WTC11 (cell line): ENCODE results near the gene NFAT5. TPM values are rescaled to one million over a fixed set of nuclear protein-coding genes. Genes with fewer than 3 reads are reported as not detected.

Source experiments
- ATAC-seq: fragments of 200-7000 bp; cut with Tn5 transposase; 2 replicates; pipeline ENCODE4 v1.10.0; 2021; ENCODE audit warnings: mild to moderate bottlenecking, moderate library complexity
- CTCF ChIA-PET: fragments of 300-600 bp; sonication (Branson Sonifier 250); formaldehyde crosslinking; loops from one replicate; lab custom pipeline; 2021; ENCODE audit warnings: antibody characterized with exemption; lab: Charles Lee
- POLR2A ChIA-PET: fragments of 350-600 bp; sonication (Branson Sonifier 250); formaldehyde crosslinking; loops from one replicate; lab custom pipeline; 2021; ENCODE audit warnings: antibody characterized with exemption; lab: Charles Lee
- DNase-seq: peaks from one replicate; pipeline ENCODE4 v3.0.0; 2021; ENCODE audit warnings: low spot score
- H3K27ac Mint-ChIP-seq: 2 replicates; pipeline ENCODE4 v1.8.0; 2021; ENCODE audit warnings: mixed read lengths
- H3K27me3 Mint-ChIP-seq: 2 replicates; pipeline ENCODE4 v1.8.0; 2021; ENCODE audit warnings: low read depth, mild to moderate bottlenecking, moderate library complexity, mixed read lengths
- H3K36me3 Mint-ChIP-seq: 2 replicates; pipeline ENCODE4 v1.8.0; 2021; ENCODE audit warnings: mixed read lengths
- H3K4me1 Mint-ChIP-seq: 2 replicates; pipeline ENCODE4 v1.8.0; 2022; ENCODE audit warnings: mixed read lengths
- H3K4me3 Mint-ChIP-seq: 2 replicates; pipeline ENCODE4 v1.8.0; 2021; ENCODE audit warnings: mild to moderate bottlenecking, moderate library complexity, mixed read lengths
- H3K9me3 Mint-ChIP-seq: 2 replicates; pipeline ENCODE4 v1.8.0; 2021; ENCODE audit warnings: mixed read lengths
- ATF1 ChIP-seq: sonication (generic); formaldehyde crosslinking; IDR thresholded peaks from 2 replicates; pipeline ENCODE4 v1.8.1; 2023; ENCODE audit warnings: mild to moderate bottlenecking, moderate library complexity, missing genetic modification reagents
- ATF3 ChIP-seq: sonication (generic); formaldehyde crosslinking; conservative IDR thresholded peaks from 2 replicates; pipeline ENCODE4 v1.8.1; 2022; ENCODE audit warnings: mild to moderate bottlenecking, missing genetic modification reagents
- CREB1 ChIP-seq: sonication (generic); formaldehyde crosslinking; IDR thresholded peaks from 2 replicates; pipeline ENCODE4 v1.8.0; 2023; ENCODE audit warnings: mild to moderate bottlenecking, missing genetic modification reagents
- CREM ChIP-seq: sonication (generic); formaldehyde crosslinking; IDR thresholded peaks from 2 replicates; pipeline ENCODE4 v1.8.1; 2022; ENCODE audit warnings: mild to moderate bottlenecking, missing genetic modification reagents, moderate library complexity
- E2F1 ChIP-seq: sonication (generic); formaldehyde crosslinking; IDR thresholded peaks from 2 replicates; pipeline ENCODE4 v1.8.0; 2022; ENCODE audit warnings: mild to moderate bottlenecking, missing genetic modification reagents
- ETV6 ChIP-seq: sonication (generic); formaldehyde crosslinking; IDR thresholded peaks from 2 replicates; pipeline ENCODE4 v1.8.1; 2022; ENCODE audit warnings: mild to moderate bottlenecking, missing genetic modification reagents
- FOXK1 ChIP-seq: sonication (generic); formaldehyde crosslinking; IDR thresholded peaks from 2 replicates; pipeline ENCODE4 v1.8.0; 2022; ENCODE audit warnings: mild to moderate bottlenecking, moderate library complexity, missing genetic modification reagents
- HMGA2 ChIP-seq: fragments of 250-450 bp; sonication (Bioruptor Pico); IDR thresholded peaks from 2 replicates; pipeline ENCODE4 v1.4.0; 2021; ENCODE audit warnings: mild to moderate bottlenecking, moderate library complexity
- IRF1 ChIP-seq: sonication (generic); formaldehyde crosslinking; IDR thresholded peaks from 2 replicates; pipeline ENCODE4 v1.8.0; 2023; ENCODE audit warnings: missing genetic modification reagents
- IRF2 ChIP-seq: sonication (generic); formaldehyde crosslinking; IDR thresholded peaks from 2 replicates; pipeline ENCODE4 v1.8.0; 2022; ENCODE audit warnings: low read depth, missing genetic modification reagents, borderline replicate concordance
- NR2C2 ChIP-seq: sonication (generic); formaldehyde crosslinking; IDR thresholded peaks from 2 replicates; pipeline ENCODE4 v1.8.0; 2022; ENCODE audit warnings: mild to moderate bottlenecking, missing genetic modification reagents
- PREB ChIP-seq: sonication (generic); formaldehyde crosslinking; IDR thresholded peaks from 2 replicates; pipeline ENCODE4 v1.8.1; 2022; ENCODE audit warnings: mild to moderate bottlenecking, missing genetic modification reagents, moderate library complexity, borderline replicate concordance
- RELA ChIP-seq: sonication (generic); formaldehyde crosslinking; IDR thresholded peaks from 2 replicates; pipeline ENCODE4 v1.8.1; 2022; ENCODE audit warnings: missing genetic modification reagents, mild to moderate bottlenecking, borderline replicate concordance
- SMAD4 ChIP-seq: sonication (generic); formaldehyde crosslinking; IDR thresholded peaks from 2 replicates; pipeline ENCODE4 v1.8.0; 2022; ENCODE audit warnings: mild to moderate bottlenecking, missing genetic modification reagents
- SOX15 ChIP-seq: fragments of 250-450 bp; sonication (Bioruptor Pico); IDR thresholded peaks from 2 replicates; pipeline ENCODE4 v1.9.0; 2021; ENCODE audit warnings: mild to moderate bottlenecking
- SP1 ChIP-seq: sonication (generic); formaldehyde crosslinking; conservative IDR thresholded peaks from 2 replicates; pipeline ENCODE4 v1.8.1; 2022; ENCODE audit warnings: missing genetic modification reagents
- TEAD1 ChIP-seq: sonication (generic); formaldehyde crosslinking; IDR thresholded peaks from 2 replicates; pipeline ENCODE4 v1.8.0; 2022; ENCODE audit warnings: mild to moderate bottlenecking, missing genetic modification reagents
- USF2 ChIP-seq: sonication (generic); formaldehyde crosslinking; IDR thresholded peaks from 2 replicates; pipeline ENCODE4 v1.8.1; 2023; ENCODE audit warnings: mild to moderate bottlenecking, missing genetic modification reagents, moderate library complexity
- ZNF232 ChIP-seq: sonication (generic); formaldehyde crosslinking; IDR thresholded peaks from 2 replicates; pipeline ENCODE4 v1.8.0; 2022; ENCODE audit warnings: mild to moderate bottlenecking, missing genetic modification reagents
- ZNF263 ChIP-seq: sonication (generic); formaldehyde crosslinking; IDR thresholded peaks from 2 replicates; pipeline ENCODE4 v1.8.1; 2022; ENCODE audit warnings: low read depth, mild to moderate bottlenecking, moderate library complexity, missing genetic modification reagents
- ZNF317 ChIP-seq: sonication (generic); formaldehyde crosslinking; IDR thresholded peaks from 2 replicates; pipeline ENCODE4 v1.8.1; 2023; ENCODE audit warnings: low read depth, mild to moderate bottlenecking, moderate library complexity, missing genetic modification reagents, borderline replicate concordance
- ZNF396 ChIP-seq: fragments of 250-450 bp; sonication (Bioruptor Pico); IDR thresholded peaks from 2 replicates; pipeline ENCODE4 v1.8.0; 2021; ENCODE audit warnings: mild to moderate bottlenecking, moderate library complexity, borderline replicate concordance
- ZNF416 ChIP-seq: fragments of 250-450 bp; sonication (Bioruptor Pico); IDR thresholded peaks from 2 replicates; pipeline ENCODE4 v1.9.0; 2021; ENCODE audit warnings: mild to moderate bottlenecking, inconsistent platforms
- ZNF671 ChIP-seq: fragments of 250-450 bp; sonication (Bioruptor Pico); IDR thresholded peaks from 2 replicates; pipeline ENCODE4 v1.8.0; 2021; ENCODE audit warnings: mild to moderate bottlenecking
- total RNA-seq: library from RNA; stranded (reverse); gene quantifications from 3 replicates; pipeline ENCODE4 v1.2.3, GENCODE V29; 2021

The NFAT5 gene
- total RNA-seq, 1 experiment from 2014 or later = 23.2 TPM

- Mint-ChIP-seq H3K4me3 (no peak overlapping the region), H3K9me3 (no peaks in the 10 kb centered on the region), H3K27ac (peak overlapping the region; percentile 56), H3K4me1 (no peaks in the 10 kb centered on the region), H3K36me3 (no peaks in the 10 kb centered on the region), H3K27me3 (no peaks in the 10 kb centered on the region)
- CTCF ChIA-PET = no interaction called here
- POLR2A ChIA-PET = no interaction called here
- no peak for DNase-seq
- ATAC-seq = no peak
- TF ChIP-seq ZNF232 (CRISPR knock-in tag) (no peak), SMAD4 (CRISPR knock-in tag) (no peak), CREB1 (CRISPR knock-in tag) (no peak), ZNF317 (CRISPR knock-in tag) (no peak), IRF1 (CRISPR knock-in tag) (no peak), ATF1 (CRISPR knock-in tag) (no peak)
Observed at GRCh38 chr16:69590590-69590989, 24.8 kb downstream of the NFAT5 start.

- DNase-seq (no peak), ATAC-seq (no peak)
- Mint-ChIP-seq H3K27me3 (no peaks in the 10 kb centered on the region), H3K4me1 (no peaks in the 10 kb centered on the region)
- CTCF ChIA-PET = no interaction called here
- TF ChIP-seq FOXK1 (CRISPR knock-in tag) (no peak), IRF2 (CRISPR knock-in tag) (no peak), ZNF671 (CRISPR knock-in tag) (no peak), HMGA2 (CRISPR knock-in tag) (no peak), E2F1 (CRISPR knock-in tag) (no peak), ZNF263 (no peak), RELA (CRISPR knock-in tag) (no peak), SP1 (CRISPR knock-in tag) (no peak), ETV6 (CRISPR knock-in tag) (no peak), TEAD1 (no peak), SOX15 (CRISPR knock-in tag) (no peak), IRF1 (CRISPR knock-in tag) (no peak), ATF3 (no peak), CREM (CRISPR knock-in tag) (no peak), USF2 (CRISPR knock-in tag) (no peak), ZNF416 (no peak), NR2C2 (CRISPR knock-in tag) (no peak), ZNF396 (CRISPR knock-in tag) (no peak), PREB (CRISPR knock-in tag) (no peak)
- TF ChIP-seq, all 79 proteins: peak for 0
- H3K36me3 Mint-ChIP-seq = no peaks in the 10 kb centered on the region
- H3K4me3 Mint-ChIP-seq = no peak overlapping the region
- POLR2A ChIA-PET = no interaction called here
- H3K27ac Mint-ChIP-seq = no peak overlapping the region
- no peaks in the 10 kb centered on the region for H3K9me3 Mint-ChIP-seq
Observed at GRCh38 chr16:69593751-69594255, 28.0 kb downstream of the NFAT5 start.
